HG02885 (cell line): ENCODE results near the gene RAP1GAP2.
"Not testable (repeated sequence)": the region's sequence is repeated elsewhere in the genome, so short reads cannot be mapped to it uniquely, and the experiment has no call there.

Experiments
- ATAC-seq: cut with Tn5 transposase; IDR thresholded peaks from one replicate; pipeline ENCODE4 v1.9.1; 2021; ENCODE audit warnings: mild to moderate bottlenecking; ENCODE audit not compliant: unreplicated experiment, poor library complexity

The RAP1GAP2 gene

DNA sequence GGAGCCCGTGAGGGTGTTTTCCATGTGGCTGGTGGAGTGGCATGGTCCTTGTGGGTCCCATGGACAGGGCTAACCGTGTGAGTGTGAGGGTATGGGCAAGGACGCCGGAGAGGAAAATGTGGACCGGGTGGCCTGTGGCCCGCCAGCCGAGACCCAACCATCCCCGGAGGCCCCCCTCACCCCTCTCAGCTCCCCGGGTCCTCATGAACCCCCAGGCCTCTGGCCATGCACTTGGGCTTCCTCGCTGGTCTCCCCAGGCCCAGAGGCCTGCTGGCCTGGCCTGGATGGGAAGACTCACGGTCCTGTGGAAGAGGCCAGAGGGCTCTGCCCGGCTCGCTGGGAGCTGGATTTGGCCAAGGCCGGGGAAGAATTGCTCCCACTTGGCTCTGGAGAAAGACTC lies 13.1 kb downstream of the RAP1GAP2 start:
- no peak for ATAC-seq

DNA sequence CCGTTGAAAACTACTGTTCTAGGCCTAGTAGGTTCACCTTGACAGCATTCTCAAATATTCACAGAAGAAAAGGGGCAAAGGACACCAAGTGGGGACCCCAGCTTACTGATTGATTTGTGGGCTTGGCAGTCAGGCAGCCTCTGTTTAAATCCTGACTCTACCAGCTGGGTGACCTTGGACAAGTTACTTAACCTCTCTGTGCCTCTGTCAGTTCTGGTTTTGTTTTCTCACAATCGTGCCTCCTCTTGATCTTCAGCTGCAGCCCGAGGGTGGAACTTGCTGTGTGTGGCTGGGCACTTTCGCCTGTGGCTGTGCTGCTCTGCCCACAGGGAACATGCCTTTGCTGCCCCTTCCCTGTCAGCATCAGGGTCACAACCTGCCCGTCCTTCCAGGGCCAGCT lies 17.8 kb downstream of the RAP1GAP2 start:
- ATAC-seq: peak; percentile 13

GRCh38 chr17:2814481-2815341 lies 18.5 kb downstream of the RAP1GAP2 start:
- peak; percentile 50 for ATAC-seq

- no peak for ATAC-seq
Measured at GRCh38 chr17:2815781-2816185, 19.5 kb downstream of the RAP1GAP2 start.

DNA sequence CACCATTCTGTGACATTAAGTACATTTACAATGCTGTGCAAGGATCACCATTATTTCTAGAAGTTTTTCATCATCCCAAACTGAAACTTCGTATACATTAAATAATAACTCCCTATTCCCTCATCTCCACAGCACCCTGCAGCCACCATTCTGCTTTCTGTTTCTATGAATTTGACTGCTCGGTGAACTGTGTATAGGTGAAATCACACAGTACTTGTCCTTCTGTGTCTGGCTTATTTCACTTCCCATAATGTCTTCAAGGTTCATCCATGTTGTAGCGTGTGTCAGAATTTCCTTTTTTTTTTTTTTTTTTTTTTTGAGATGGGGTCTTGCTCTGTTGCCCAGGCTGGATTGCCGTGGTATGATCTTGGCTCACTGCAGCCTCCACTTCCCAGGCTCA lies 20.4 kb downstream of the RAP1GAP2 start:
- ATAC-seq: no peak

DNA sequence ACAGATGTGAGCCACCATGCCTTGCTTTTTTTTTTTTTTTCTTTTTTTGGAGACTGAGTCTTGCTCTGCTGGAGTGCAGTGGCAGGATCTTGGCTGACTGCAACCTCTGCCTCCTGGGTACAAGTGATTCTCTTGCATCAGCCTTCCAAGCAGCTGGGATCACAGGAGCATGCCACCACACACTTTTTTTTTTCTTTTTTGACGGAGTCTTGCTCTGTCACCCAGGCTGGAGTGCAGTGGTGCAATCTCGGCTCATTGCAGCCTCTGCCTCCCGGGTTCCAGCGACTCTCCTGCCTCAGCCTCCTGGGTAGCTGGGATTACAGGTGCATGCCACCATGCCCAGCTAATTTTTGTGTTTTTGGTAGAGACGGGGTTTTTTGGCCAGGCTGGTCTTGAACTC lies 23.1 kb downstream of the RAP1GAP2 start:
- not testable (repeated sequence) for ATAC-seq

- ATAC-seq: no peak
Measured at GRCh38 chr17:2819921-2820501, 23.8 kb downstream of the RAP1GAP2 start.

DNA sequence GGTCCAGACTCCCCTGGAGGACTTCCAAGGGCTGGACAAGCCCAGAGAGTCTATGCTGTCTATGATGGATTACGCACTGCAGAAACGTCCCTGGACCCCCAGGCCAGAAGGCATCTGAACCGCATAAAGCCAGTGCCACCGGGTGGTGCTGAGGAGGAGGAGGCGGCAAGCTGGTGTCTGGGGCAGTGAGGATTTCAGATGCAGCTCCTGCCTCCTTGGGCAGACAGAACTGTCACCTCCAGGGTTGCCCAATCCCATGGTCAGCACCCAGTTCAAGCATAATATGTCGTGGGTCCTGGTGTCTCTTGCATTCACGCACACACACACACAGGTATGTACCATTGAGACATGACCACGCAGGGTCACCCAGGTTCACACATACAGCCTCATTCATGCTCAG lies 25.6 kb downstream of the RAP1GAP2 start:
- no peak for ATAC-seq

- no peak for ATAC-seq
Measured at GRCh38 chr17:2822358-2822757, 26.1 kb downstream of the RAP1GAP2 start.

DNA sequence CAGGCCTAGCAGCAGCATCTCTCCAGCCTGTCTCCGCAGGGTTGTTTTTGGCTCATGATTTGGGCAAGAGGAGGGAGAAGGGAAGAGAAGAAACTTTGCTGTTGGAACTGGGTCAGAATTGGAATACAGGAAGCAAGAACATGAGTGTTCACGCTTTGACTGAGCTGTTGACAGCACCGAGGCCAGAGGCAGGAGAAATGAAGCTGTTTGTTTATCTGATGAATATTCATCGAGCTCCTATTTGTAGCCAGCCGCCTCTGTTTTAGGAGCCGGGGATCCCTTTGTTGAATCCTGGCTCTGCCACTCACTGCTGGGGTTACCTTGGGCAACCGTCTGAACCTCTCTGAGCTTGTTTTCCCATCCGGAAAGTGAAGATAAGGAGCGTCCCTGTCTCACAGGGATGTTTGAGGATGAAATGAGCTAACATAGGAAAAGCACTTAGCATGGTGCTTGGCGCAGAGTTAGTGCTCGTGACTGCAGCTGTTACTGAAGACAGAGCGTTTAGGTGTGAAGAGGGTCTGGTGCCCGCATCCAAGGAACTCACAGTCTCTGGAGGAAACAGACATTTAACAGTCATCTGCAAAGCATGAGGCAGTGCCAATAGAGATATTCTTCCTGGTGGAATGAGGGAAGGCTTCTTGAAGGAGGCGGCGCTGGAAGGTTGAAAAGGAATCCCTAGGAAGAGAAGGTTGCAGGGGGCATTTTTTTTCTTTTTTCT lies 29.2 kb downstream of the RAP1GAP2 start:
- no peak for ATAC-seq

GRCh38 chr17:2828397-2829038 lies 32.3 kb downstream of the RAP1GAP2 start:
- ATAC-seq: no peak

DNA sequence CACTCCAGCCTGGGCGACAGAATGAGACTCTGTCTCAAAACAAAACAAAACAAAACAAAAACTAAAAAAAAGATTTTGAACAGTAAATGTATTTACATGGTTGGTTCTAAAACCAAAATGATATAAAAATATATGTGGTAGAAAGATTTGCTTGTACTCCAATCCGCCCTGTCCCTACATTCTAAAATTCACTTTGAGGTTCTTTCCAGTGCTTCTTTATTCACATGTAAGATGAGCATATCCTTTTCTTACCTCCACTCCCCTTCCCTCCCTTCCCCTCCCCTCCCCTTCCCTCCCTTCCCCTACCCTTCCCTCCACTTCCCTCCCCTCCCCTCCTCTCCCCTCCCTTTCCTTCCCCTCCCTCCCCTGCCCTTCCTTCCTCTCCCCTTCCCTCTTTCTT lies 34.4 kb downstream of the RAP1GAP2 start:
- no peak for ATAC-seq

DNA sequence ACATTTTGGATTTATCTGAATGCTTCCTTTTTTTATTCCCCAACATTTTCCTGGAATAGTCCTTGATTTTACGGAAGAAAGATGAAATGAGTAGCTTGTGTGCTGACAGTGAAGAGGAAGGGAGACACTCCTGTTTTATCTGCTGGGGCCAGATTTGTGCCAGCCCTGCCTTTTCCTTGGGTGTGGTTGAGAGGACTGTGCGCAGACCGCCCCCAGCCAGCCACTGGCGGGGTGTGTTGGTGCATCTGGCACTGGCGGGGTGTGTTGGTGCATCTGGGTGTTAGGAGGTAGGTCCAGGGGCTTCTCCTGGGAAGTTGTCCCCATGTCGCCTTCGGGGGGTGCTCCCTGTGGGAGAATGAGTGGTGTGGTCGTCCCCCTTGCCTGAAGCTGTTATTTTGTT lies 39.5 kb downstream of the RAP1GAP2 start:
- no peak for ATAC-seq

DNA sequence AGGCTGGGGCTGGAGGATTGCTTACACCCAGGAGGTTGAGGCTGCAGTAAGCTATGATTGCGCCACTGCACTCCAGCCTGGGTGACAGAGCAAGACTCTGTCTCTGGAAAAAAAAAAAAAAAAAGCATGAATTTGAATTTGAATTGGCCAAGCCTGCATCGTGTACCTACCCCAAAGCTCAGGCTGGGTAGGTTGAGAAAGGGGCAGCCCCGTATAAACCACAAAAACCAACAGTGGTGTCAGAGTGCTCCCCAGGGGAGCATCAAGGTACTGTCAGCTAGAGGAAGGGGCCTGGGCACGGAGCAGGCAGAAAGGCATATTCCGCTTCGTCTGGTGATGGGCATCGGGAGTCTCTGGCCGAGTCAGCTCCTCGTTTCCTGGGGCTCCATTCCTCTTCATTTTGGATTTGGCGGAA lies 40.9 kb downstream of the RAP1GAP2 start:
- no peak for ATAC-seq

- no peak for ATAC-seq
Measured at GRCh38 chr17:2841606-2842005, 45.4 kb downstream of the RAP1GAP2 start.

DNA sequence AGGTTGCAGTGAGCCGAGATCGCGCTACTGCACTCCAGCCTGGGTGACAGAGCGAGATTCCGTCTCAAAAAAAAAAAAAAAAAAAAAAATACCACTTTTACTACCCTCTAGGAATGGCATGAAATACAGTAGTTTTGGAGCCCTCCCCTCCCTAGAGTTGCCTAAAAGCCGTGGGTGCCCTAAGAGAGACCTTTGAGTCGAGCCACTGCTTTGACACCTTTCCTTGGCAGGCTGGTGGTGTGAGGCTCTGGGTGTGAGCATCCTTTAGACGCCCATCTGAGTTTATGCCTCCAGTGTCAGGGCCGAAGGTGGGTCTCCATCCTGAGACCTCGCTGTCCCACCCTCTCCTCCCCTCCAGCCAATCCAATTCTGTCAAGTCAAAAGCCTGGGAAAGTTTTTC lies 46.2 kb downstream of the RAP1GAP2 start:
- no peak for ATAC-seq

DNA sequence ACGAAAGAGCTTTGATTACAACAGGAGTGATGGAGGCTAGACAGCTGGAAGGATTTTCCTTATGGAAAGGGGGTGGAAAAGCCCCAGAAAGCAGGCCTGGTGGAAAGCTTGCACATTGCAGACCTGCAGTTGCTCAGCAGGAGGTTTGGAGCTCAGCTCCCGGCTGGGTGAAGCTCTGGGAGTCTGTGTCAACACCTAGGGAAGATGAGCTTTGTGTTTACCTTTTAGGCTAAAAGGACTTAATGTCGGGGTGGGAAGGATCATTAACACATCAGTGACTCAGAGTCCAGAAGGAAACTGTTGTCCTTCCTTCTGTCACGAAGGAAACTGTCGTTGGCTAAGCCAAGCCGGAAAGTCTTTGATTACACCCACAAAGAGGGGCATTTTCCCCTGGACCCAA lies 48.2 kb downstream of the RAP1GAP2 start:
- ATAC-seq: no peak

DNA sequence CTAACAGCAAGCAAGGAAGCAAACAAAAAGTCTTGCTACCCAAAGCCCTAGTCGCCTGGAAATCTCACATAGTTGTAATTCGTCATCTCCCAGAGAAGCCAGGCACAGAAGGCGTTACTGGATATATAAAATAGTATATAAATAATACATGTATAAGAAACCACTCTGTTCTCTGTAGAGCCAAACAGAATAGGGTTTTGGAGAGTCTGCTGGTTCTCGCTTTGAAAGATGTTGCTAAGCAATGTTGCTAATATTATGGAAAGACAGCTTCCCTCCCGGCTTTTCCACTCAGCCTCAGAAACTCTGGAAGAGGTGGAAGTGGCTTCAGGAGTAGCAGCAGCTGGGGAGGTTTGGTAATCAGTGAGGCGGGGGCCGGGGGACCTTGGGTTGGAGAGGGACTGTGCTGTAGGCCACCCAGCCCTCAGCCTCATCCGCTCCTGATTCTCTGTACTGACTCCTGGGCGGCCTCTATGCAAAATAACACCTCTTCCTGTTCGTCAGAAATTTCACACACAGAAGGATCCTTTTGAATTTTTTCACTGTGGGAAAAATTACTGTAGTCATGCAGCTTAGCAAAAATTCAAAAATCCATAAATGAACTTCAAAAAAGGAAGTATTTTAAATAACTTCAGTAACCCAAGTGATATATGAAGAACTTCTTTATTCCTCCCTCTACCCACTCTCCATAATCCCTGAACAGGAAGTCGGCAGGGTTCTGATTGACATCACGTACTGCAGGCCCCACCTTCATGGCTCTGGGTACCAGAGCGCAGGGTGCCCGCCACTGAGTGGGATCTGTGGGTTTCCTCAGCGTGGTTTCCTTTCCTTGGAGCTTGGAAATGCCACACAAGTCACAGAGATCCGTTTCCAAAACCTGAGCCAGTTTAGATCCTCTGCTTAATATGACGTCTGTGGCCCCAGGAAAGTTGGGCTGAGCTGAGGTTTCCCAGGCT lies 51.4 kb downstream of the RAP1GAP2 start:
- no peak for ATAC-seq

DNA sequence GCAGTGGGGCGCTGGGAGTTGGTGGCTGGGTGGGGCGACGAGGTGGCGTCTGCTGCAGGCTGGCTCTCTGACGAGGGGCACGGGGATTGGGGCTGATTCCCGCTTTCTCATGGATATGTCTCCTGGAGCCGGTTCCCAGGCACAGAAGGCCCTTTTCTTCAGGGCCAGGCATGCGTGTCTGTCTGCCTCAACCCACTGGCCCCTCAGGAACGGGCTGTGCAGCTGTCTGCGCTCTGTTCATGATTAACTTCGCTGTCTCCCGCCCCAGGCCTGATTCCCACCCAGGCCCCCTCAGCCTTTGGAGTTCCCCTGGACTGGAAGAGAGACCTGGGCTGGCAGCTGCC lies 53.1 kb downstream of the RAP1GAP2 start:
- ATAC-seq: no peak

DNA sequence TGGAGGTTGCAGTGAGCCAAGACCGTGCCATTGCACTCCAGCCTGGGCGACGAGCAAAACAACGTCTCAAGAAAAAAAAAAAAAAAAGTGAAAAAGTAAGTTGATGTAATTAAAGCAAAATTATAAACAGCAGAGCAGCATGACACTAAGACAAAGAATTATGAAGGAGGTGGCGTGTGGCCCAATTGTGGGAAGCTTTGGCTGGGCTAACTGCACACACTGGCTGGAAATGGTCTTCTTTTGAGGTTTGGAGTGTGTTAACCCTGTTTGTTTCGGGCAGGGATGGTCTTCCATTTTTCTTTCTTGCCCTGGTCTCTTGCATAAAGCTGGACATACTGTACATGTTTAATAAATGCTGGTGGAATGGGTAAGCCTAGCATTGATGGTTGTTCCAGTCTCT lies 54.8 kb downstream of the RAP1GAP2 start:
- no peak for ATAC-seq
